AG09309 (cell line): ENCODE results near the gene SIDT2.
A peak's percentile ranks its signal among the peaks of the same experiment; 100 is the strongest.

Source experiments
- DNase-seq: peaks from one replicate; pipeline ENCODE4 v3.0.0-alpha.2; 2010; ENCODE audit warnings: low read depth
- H3K4me3 ChIP-seq: 2 replicates; pipeline ENCODE4 v1.5.1; 2011; ENCODE audit warnings: mild to moderate bottlenecking, low read depth, low read length, moderate library complexity; ENCODE audit not compliant: control insufficient read depth
- CTCF ChIP-seq: IDR thresholded peaks from 2 replicates; pipeline ENCODE4 v1.5.1; 2011; ENCODE audit warnings: mild to moderate bottlenecking, low read depth, low read length, inconsistent platforms; ENCODE audit not compliant: insufficient read depth, control insufficient read depth; ENCODE audit errors: missing control alignments

Gene SIDT2

GRCh38 chr11:117172724-117173421, 5.7 kb upstream of the SIDT2 start:
- TF ChIP-seq CTCF = no peak
- DNase-seq = no peak

DNA sequence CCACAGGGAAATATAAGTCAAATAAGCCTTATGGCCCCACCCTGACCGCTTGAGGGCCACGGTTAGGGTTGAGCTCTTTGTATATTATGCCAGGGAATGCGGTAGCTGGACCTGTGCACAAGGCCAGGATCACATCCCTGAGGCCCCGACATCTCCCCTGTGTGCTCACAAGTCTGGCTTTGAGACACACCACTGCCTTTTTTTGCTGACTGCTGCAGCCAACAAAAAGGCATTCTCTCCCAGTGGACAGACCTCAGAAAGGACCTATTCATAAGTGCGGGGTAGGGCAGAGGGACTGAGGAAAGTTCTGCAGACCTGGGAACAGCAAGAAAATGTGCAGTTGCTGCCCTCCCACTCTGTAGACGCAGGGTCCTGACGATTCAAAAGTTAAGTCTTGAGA, 3.4 kb upstream of the SIDT2 start:
- no peak for DNase-seq
- H3K4me3 ChIP-seq = no peak overlapping the region
- no peak for TF ChIP-seq CTCF

More at GRCh38 chr11:117172724-117173421, 5.7 kb upstream of the SIDT2 start:
- no peak overlapping the region for H3K4me3 ChIP-seq

DNA sequence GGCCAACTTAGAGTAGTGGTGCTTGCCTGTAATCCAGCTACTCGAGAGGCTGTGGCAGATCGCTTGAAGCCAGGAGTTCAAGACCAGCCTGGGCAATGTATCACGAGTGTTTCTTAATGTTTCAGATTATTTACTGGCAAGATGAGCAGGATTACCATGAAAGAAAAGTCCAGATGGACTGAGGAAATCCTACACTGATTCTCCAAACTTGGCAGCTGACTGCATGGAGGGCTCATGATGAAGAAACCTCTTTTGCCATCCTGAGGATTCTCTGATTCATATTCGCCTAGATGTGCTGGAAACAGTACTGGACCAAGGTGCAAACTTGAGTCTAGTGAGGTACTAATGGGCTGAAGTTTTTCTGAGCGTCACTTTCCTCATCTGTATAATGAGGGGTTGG, 2.8 kb upstream of the SIDT2 start:
- no peak overlapping the region for H3K4me3 ChIP-seq
- TF ChIP-seq CTCF = no peak
- DNase-seq = no peak

- no peak for DNase-seq
- no peak for TF ChIP-seq CTCF
- no peak overlapping the region for H3K4me3 ChIP-seq
These were observed 2.4 kb upstream of the SIDT2 start for GRCh38 chr11:117176186-117176585.

DNA sequence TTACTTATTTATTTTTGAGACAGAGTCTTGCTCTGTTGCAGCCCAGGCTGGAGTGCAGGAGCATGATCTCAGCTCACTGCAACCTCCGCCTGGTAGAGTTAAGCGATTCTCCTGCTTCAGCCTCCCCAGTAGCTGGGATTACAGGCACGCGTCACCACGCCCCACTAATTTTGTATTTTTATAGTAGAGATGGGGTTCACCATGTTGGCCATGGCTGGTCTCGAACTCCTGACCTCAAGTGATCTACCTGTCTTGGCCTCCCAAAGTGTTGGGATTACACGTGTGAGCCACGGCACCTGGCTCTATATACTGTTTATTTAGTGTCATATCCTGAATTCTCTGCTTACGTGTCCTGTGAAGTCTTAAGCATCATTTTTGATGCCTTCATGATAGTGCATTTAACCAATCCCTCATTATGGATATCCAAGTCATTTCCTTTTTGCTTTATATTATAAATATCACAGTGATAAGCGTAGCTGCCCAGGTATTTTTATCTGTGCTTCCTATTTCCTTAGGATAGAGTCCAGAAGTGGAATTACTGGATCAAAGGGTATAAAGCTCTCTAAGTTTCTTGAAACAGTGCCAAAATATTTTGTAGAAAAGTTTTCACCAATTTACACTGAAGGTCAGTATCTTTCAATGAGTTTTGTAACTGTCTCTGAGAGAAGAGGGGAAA, 871 bp upstream of the SIDT2 start:
- TF ChIP-seq CTCF = no peak
- peak overlapping the region; percentile 62 for H3K4me3 ChIP-seq
- no peak for DNase-seq

GRCh38 chr11:117179048-117179999, 781 bp downstream of the SIDT2 start:
- TF ChIP-seq CTCF = no peak
- DNase-seq = no peak
- peak overlapping the region; percentile 62 for H3K4me3 ChIP-seq
